Stomach (tissue), 9 donors: ENCODE results near the gene FAM193A. TPM values are rescaled to one million over a fixed set of nuclear protein-coding genes. Genes with fewer than 3 reads are reported as not detected.

Experiments used
- DNase-seq, 2 donors: peaks; one replicate each; pipeline versions ENCODE4 v3.0.0 to v3.0.0-alpha.2; 2013 to 2019
- H3K27ac ChIP-seq, 5 donors: fragments of 200-600 bp in 4 of 5; sonication (generic) in 4 of 5; one replicate each; pipeline ENCODE4 v1.5.1; 2013 to 2019; ENCODE audit warnings: mild to moderate bottlenecking in 1 of 5, moderate library complexity in 1 of 5
- H3K27me3 ChIP-seq, 3 donors: fragments of 200-600 bp; sonication (generic); one replicate each; pipeline ENCODE4 v1.5.1; 2017 to 2019; ENCODE audit warnings: mixed run types in 1 of 3
- H3K36me3 ChIP-seq, 4 donors: fragments of 200-600 bp; sonication (generic); 1 replicate in 3 of 4; 2 replicates in 1 of 4; pipeline ENCODE4 v1.5.1; 2016 to 2019
- H3K4me1 ChIP-seq, 4 donors: fragments of 200-600 bp; sonication (generic); one replicate each; pipeline ENCODE4 v1.5.1; 2016 to 2019
- H3K4me3 ChIP-seq, 4 donors: fragments of 200-600 bp; sonication (generic) in 3 of 4; one replicate each; pipeline ENCODE4 v1.5.1; 2016 to 2019; ENCODE audit warnings: mild to moderate bottlenecking in 1 of 4
- H3K9me3 ChIP-seq, 4 donors: fragments of 200-600 bp; sonication (generic); one replicate each; pipeline ENCODE4 v1.5.1; 2016 to 2019
- CTCF ChIP-seq, 7 experiments: fragments of 450-650 bp in 4 of 7; fragments of 200-600 bp in 3 of 7; sonication (generic) in 3 of 7; IDR thresholded peaks; one replicate each; pipeline ENCODE4 v1.5.1; 2016 to 2019; ENCODE audit warnings: antibody characterized with exemption in 7 of 7, control low read depth in 2 of 7, mild to moderate bottlenecking in 1 of 7
- EP300 ChIP-seq: sonication (generic); formaldehyde crosslinking; IDR thresholded peaks from one replicate; pipeline ENCODE4 v1.6.1; 2017; ENCODE audit warnings: antibody characterized with exemption
- POLR2A ChIP-seq, 4 donors: fragments of 450-650 bp; IDR thresholded peaks; one replicate each; pipeline ENCODE4 v1.6.1; 2016; ENCODE audit warnings: antibody characterized with exemption in 4 of 4, control low read depth in 2 of 4, mild to moderate bottlenecking in 1 of 4, moderate library complexity in 1 of 4
- POLR2AphosphoS5 ChIP-seq, 3 donors: sonication (generic); formaldehyde crosslinking; IDR thresholded peaks; one replicate each; pipeline ENCODE4 v1.6.1; 2016; ENCODE audit warnings: antibody characterized with exemption in 3 of 3
- WGBS, 5 donors: extraction: QIAGEN DNeasy Blood & Tissue Kit in 3 of 5; methylation state at CpG; one replicate each; pipeline versions ENCODE4 v1.1.5 to v1.1.7; 2013 to 2018; 5-methylcytosine and 5-hydroxymethylcytosine counted together
- intact Hi-C: fragments of 100-400 bp; cut with DNase I; formaldehyde crosslinking; loops from one replicate; pipeline ENCODE4 v1.15.1; 2023; ENCODE audit warnings: low total_unique reads
- polyA plus RNA-seq, 3 donors: library from polyadenylated mRNA; stranded (reverse); fragments of 200-250 nt; gene quantifications; one replicate each; pipeline ENCODE4 v1.2.3, GENCODE V29; 2013
- total RNA-seq, 5 donors: library from RNA; depleted of rRNA; stranded (reverse); fragments of >200 nt; gene quantifications; one replicate each; pipeline versions ENCODE4 v1.1.0 to v1.2.3, GENCODE V29; 2014 to 2016
- donor health status: healthy with polysubstance abuse.
- donor health status: Bipolar disorder and iron deficiency.
- donor health status: healthy.

The FAM193A gene
- total and polyA plus RNA-seq, 8 donors: 4.9 to 107 (median 26.0) TPM

GRCh38 chr4:2728806-2729532 is 192.5 kb downstream of the FAM193A start:
- intact Hi-C loops: no loop called here
- no peak for TF ChIP-seq POLR2AphosphoS5 (IDR thresholded peaks at IDR 0.05)
- no peak for TF ChIP-seq POLR2A (IDR thresholded peaks at IDR 0.05)
- TF ChIP-seq CTCF (IDR thresholded peaks at IDR 0.05): no peak
- TF ChIP-seq EP300: no peak
- peaks cover 20 to 85% (median 74%) of the 10 kb centered on the region in 4 donors for H3K36me3 ChIP-seq
- no peak for DNase-seq
- no peak overlapping the region for H3K4me3 ChIP-seq
- WGBS, 5 donors: 91 to 97% (median 93%) methylated on average over 12 of the region's 12 CpGs
- H3K27ac ChIP-seq: no peak overlapping the region
- H3K9me3 ChIP-seq: no peaks in the 10 kb centered on the region
- no peaks in the 10 kb centered on the region for H3K27me3 ChIP-seq
- no peaks in the 10 kb centered on the region for H3K4me1 ChIP-seq

- intact Hi-C loops: no loop called here
- no peak for TF ChIP-seq EP300
- TF ChIP-seq POLR2A (IDR thresholded peaks at IDR 0.05): no peak
- no peak for TF ChIP-seq POLR2AphosphoS5 (IDR thresholded peaks at IDR 0.05)
- no peak for TF ChIP-seq CTCF (IDR thresholded peaks at IDR 0.05)
- no peak overlapping the region for H3K27ac ChIP-seq
- WGBS, 5 donors: 94 to 99% (median 96%) methylated on average over 9 of the region's 9 CpGs
- no peaks in the 10 kb centered on the region for H3K9me3 ChIP-seq
- no peaks in the 10 kb centered on the region for H3K4me1 ChIP-seq
- no peak overlapping the region for H3K4me3 ChIP-seq
- no peaks in the 10 kb centered on the region for H3K27me3 ChIP-seq
- H3K36me3 ChIP-seq: peaks cover 20 to 84% (median 75%) of the 10 kb centered on the region in 4 donors
- DNase-seq: no peak
These were observed 193.1 kb downstream of the FAM193A start for GRCh38 chr4:2729533-2729875.

GRCh38 chr4:2731907-2732317 is 195.5 kb downstream of the FAM193A start:
- no peak for DNase-seq
- TF ChIP-seq POLR2A (IDR thresholded peaks at IDR 0.05) (no peak), POLR2AphosphoS5 (IDR thresholded peaks at IDR 0.05) (no peak), CTCF (IDR thresholded peaks at IDR 0.05) (no peak), EP300 (no peak)
- 67 to 81% (median 77%) methylated on average over 19 to 28 of the region's 28 CpGs for WGBS, 5 donors

GRCh38 chr4:2732526-2732925 is 196.1 kb downstream of the FAM193A start:
- TF ChIP-seq EP300 (no peak), CTCF (IDR thresholded peaks at IDR 0.05) (no peak)
- intact Hi-C loops: no loop called here
- Histone ChIP-seq H3K27me3 (no peaks in the 10 kb centered on the region), H3K27ac (no peak overlapping the region), H3K4me1 (no peaks in the 10 kb centered on the region), H3K4me3 (no peak overlapping the region), H3K9me3 (peaks cover 0 to 8% (median 3%) of the 10 kb centered on the region in 4 donors), H3K36me3 (peaks cover 20 to 57% (median 56%) of the 10 kb centered on the region in 4 donors)
- WGBS, 5 donors: 85 to 96% (median 90%) methylated on average over 6 of the region's 6 CpGs
- DNase-seq: no peak

More at GRCh38 chr4:2731907-2732317, 195.5 kb downstream of the FAM193A start:
- no peak overlapping the region for H3K4me3 ChIP-seq
- H3K27ac ChIP-seq: no peak overlapping the region
- H3K9me3 ChIP-seq: peaks cover 0 to 8% (median 3%) of the 10 kb centered on the region in 4 donors
- intact Hi-C loops: no loop called here
- H3K36me3 ChIP-seq: peaks cover 20 to 63% (median 58%) of the 10 kb centered on the region in 4 donors
- H3K27me3 ChIP-seq: no peaks in the 10 kb centered on the region
- no peaks in the 10 kb centered on the region for H3K4me1 ChIP-seq
